Endothelial cell of umbilical vein (primary cell): ENCODE results near the gene SART1. TPM values are rescaled to one million over a fixed set of nuclear protein-coding genes. Genes with fewer than 3 reads are reported as not detected.

Source experiments
- BruUV-seq: library from RNA; stranded (reverse); fragments of 400-500 nt; replicated peaks from 2 replicates; lab custom pipeline; 2021; lab: Mats Ljungman, UMichigan
- CTCF ChIA-PET: fragments of 300-600, 350-600 bp; sonication (Branson Sonifier 250); formaldehyde crosslinking; loops from one replicate; lab custom pipeline; 2021; ENCODE audit warnings: antibody characterized with exemption, inconsistent platforms; lab: Charles Lee
- POLR2A ChIA-PET: fragments of 300-600, 350-600 bp; sonication (Branson Sonifier 250); formaldehyde crosslinking; loops from one replicate; lab custom pipeline; 2021; ENCODE audit warnings: antibody characterized with exemption, inconsistent platforms; lab: Charles Lee
- DNase-seq: peaks from one replicate; pipeline ENCODE4 v3.0.0-alpha.2; 2011; ENCODE audit warnings: low read depth, low spot score
- FAIRE-seq: peaks from 2 replicates; lab custom pipeline; 2011; peaks lifted over from hg19 to GRCh38; lab: Jason Lieb, UNC
- H2AFZ ChIP-seq: 2 replicates; pipeline ENCODE4 v1.6.0; 2012; ENCODE audit warnings: low read depth, low read length, control low read depth, inconsistent platforms
- H3K27ac ChIP-seq: 2 replicates; pipeline ENCODE4 v1.5.1; 2011; ENCODE audit warnings: low read depth, mild to moderate bottlenecking, control low read depth, low read length, moderate library complexity; ENCODE audit not compliant: insufficient read depth
- H3K27me3 ChIP-seq, 2 experiments: 2 replicates each; pipeline versions ENCODE4 v1.6.0 to v1.6.1; 2011; ENCODE audit warnings: low read length in 2 of 2, mixed read lengths in 1 of 2; ENCODE audit not compliant: control insufficient read depth in 2 of 2, insufficient read depth in 2 of 2
- H3K36me3 ChIP-seq, 2 experiments: 2 replicates in 1 of 2; 3 replicates in 1 of 2; pipeline ENCODE4 v1.5.1; 2011; ENCODE audit warnings: low read length in 2 of 2, mild to moderate bottlenecking in 1 of 2, moderate library complexity in 1 of 2; ENCODE audit not compliant: control insufficient read depth in 2 of 2, insufficient read depth in 2 of 2; ENCODE audit errors: extremely low read depth in 1 of 2
- H3K4me1 ChIP-seq: 3 replicates; pipeline ENCODE4 v1.5.1; 2011; ENCODE audit warnings: mild to moderate bottlenecking, low read length; ENCODE audit not compliant: control insufficient read depth, insufficient read depth; ENCODE audit errors: extremely low read depth
- H3K4me2 ChIP-seq: 2 replicates; pipeline ENCODE4 v1.6.1; 2011; ENCODE audit warnings: low read length, control low read depth, mixed read lengths; ENCODE audit not compliant: insufficient read depth
- H3K4me3 ChIP-seq, 3 experiments: fragments of 200-600 bp in 1 of 3; sonication (generic), shearing (Covaris generic) in 1 of 3; replicated peaks in 1 of 3; 2 replicates each; pipeline ENCODE4 v1.5.1; 2011 to 2016; ENCODE audit warnings: control low read depth in 3 of 3, low read length in 3 of 3, mild to moderate bottlenecking in 2 of 3, inconsistent platforms in 1 of 3, low read depth in 1 of 3, moderate library complexity in 1 of 3; ENCODE audit not compliant: insufficient read depth in 1 of 3
- H3K79me2 ChIP-seq: 2 replicates; pipeline ENCODE4 v1.6.0; 2012; ENCODE audit warnings: low read length, inconsistent platforms; ENCODE audit not compliant: control insufficient read depth, insufficient read depth
- H3K9ac ChIP-seq: replicated peaks from 2 replicates; pipeline ENCODE3; 2011; ENCODE audit warnings: low read length, control low read depth; ENCODE audit not compliant: insufficient read depth; ENCODE audit errors: extremely low read depth
- H3K9me1 ChIP-seq: replicated peaks from 3 replicates; pipeline ENCODE4 v1.6.0; 2011; ENCODE audit warnings: mild to moderate bottlenecking, low read length; ENCODE audit not compliant: control insufficient read depth, insufficient read depth; ENCODE audit errors: extremely low read depth
- H3K9me3 ChIP-seq: replicated peaks from 2 replicates; pipeline ENCODE4 v1.5.1; 2012; ENCODE audit warnings: low read length, inconsistent platforms; ENCODE audit not compliant: control insufficient read depth, insufficient read depth
- H4K20me1 ChIP-seq: replicated peaks from 2 replicates; pipeline ENCODE3; 2011; ENCODE audit warnings: mild to moderate bottlenecking, low read length; ENCODE audit not compliant: control insufficient read depth, insufficient read depth; ENCODE audit errors: extremely low read depth
- EZH2 ChIP-seq: IDR thresholded peaks from 2 replicates; pipeline ENCODE4 v1.6.1; 2012; ENCODE audit warnings: borderline replicate concordance, low read depth, mild to moderate bottlenecking, moderate library complexity, low read length, inconsistent platforms; ENCODE audit not compliant: severe bottlenecking
- GATA2 ChIP-seq: IDR thresholded peaks from 2 replicates; pipeline ENCODE4 v1.7.0; 2011; ENCODE audit warnings: low read depth, mild to moderate bottlenecking, moderate library complexity, mixed read lengths, low read length; ENCODE audit not compliant: insufficient read length, insufficient read depth
- JUN ChIP-seq: IDR thresholded peaks from 2 replicates; pipeline ENCODE4 v1.6.1; 2011; ENCODE audit warnings: borderline replicate concordance, low read depth; ENCODE audit not compliant: insufficient read length, insufficient read depth
- MYC ChIP-seq: IDR thresholded peaks from one replicate; pipeline ENCODE4 v1.6.1; 2011; ENCODE audit warnings: mild to moderate bottlenecking, low read depth, low read length
- POLR2AphosphoS5 ChIP-seq: IDR thresholded peaks from 2 replicates; pipeline ENCODE4 v1.6.1; 2012; ENCODE audit warnings: low read depth, mild to moderate bottlenecking, control low read depth, low read length, moderate library complexity; ENCODE audit not compliant: insufficient read depth
- dilution Hi-C: fragments of 300-500 bp; cut with MboI; formaldehyde crosslinking; loops from one replicate; pipeline ENCODE4 v1.15.0; 2019; ENCODE audit warnings: low sequenced_read_pairs; ENCODE audit not compliant: extremely low pct_ligation_motif_present
- intact Hi-C: fragments of 100-400 bp; cut with micrococcal nuclease; formaldehyde crosslinking; loops from one replicate; pipeline ENCODE4 v1.10.0; 2022
- polyA plus RNA-seq, 4 experiments: library from polyadenylated mRNA; depleted of rRNA in 3 of 4; stranded (reverse) in 3 of 4; unstranded in 1 of 4; fragments of >200 nt; gene quantifications; 2 replicates each; pipeline versions ENCODE4 v1.2.1 to v1.2.3, GENCODE V29; 2011 to 2012; ENCODE audit warnings: missing spikeins in 1 of 4
- total RNA-seq: library from RNA; stranded (reverse); gene quantifications from 2 replicates; pipeline ENCODE4 v1.2.3, GENCODE V29; 2021
- TF ChIP-seq, protein P1 (sequence below), 2 donors: IDR thresholded peaks; 1 replicate in 1 of 2; 2 replicates in 1 of 2; pipeline ENCODE4 v1.5.1; 2011; ENCODE audit warnings: low read length in 2 of 2, mild to moderate bottlenecking in 2 of 2, moderate library complexity in 2 of 2, control low read depth in 1 of 2, inconsistent platforms in 1 of 2, low read depth in 1 of 2; ENCODE audit not compliant: insufficient read depth in 1 of 2; ENCODE audit errors: extremely low read depth in 1 of 2

Gene SART1
- total and polyA plus RNA-seq, 2 donors (not counting 3 experiments of a cell fraction or from before 2014, with no cell fraction given), result 21.8 to 62.7 TPM

DNA sequence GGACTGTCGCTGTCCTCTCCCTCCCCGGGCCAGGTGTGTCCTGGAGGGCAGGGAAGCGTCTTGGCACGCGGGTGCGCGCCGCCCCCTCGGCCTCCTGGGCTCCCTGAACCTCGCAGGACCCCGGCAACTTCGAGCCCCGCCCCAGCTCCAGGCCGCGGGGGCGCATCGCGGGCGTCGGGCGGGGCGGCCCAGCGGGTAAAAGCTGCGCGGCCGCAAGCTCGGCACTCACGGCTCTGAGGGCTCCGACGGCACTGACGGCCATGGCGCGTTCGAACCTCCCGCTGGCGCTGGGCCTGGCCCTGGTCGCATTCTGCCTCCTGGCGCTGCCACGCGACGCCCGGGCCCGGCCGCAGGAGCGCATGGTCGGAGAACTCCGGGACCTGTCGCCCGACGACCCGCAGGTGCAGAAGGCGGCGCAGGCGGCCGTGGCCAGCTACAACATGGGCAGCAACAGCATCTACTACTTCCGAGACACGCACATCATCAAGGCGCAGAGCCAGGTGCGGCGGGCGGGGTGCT is 50.3 kb downstream of the SART1 start, which contains the start of gene CST6:
CST6 (plus strand) TSS at position 224 of the 519 bp plus-strand sequence; CDS start at position 261, 37 bp downstream.
- ChIA-PET CTCF (interaction anchor here (1.0 to 3.2 kb wide), 4 partner anchors 9 to 123 kb away, joined by 3 to 16 read pairs (median 6); partner anchors contain the start of gene FIBP), POLR2A (interaction anchor here (0.6 kb wide), 1 partner anchor 115 kb away, joined by 4 read pairs; no protein-coding TSS in a partner anchor)
- Histone ChIP-seq H3K9me1 (no peaks in the 10 kb centered on the region), H3K27me3 (peaks cover 2% of the 10 kb centered on the region in 2 experiments), H2AFZ (peak within 1 kb of the TSS; percentile 53), H3K27ac (no peak within 1 kb of the TSS), H4K20me1 (no peaks in the 10 kb centered on the region), H3K4me1 (peaks cover 21% of the 10 kb centered on the region), H3K36me3 (no peaks in the 10 kb centered on the region), H3K4me2 (no peak within 1 kb of the TSS), H3K79me2 (no peaks in the 10 kb centered on the region), H3K9ac (no peak within 1 kb of the TSS), H3K4me3 (no peak within 1 kb of the TSS), H3K9me3 (no peaks in the 10 kb centered on the region)
- dilution Hi-C loops, result no loop called here
- FAIRE-seq (no peak), DNase-seq (no peak)
- no peak for TF ChIP-seq GATA2
- TF ChIP-seq EZH2, result peak; percentile 58
- no peak for TF ChIP-seq MYC
- TF ChIP-seq, protein P1, sequence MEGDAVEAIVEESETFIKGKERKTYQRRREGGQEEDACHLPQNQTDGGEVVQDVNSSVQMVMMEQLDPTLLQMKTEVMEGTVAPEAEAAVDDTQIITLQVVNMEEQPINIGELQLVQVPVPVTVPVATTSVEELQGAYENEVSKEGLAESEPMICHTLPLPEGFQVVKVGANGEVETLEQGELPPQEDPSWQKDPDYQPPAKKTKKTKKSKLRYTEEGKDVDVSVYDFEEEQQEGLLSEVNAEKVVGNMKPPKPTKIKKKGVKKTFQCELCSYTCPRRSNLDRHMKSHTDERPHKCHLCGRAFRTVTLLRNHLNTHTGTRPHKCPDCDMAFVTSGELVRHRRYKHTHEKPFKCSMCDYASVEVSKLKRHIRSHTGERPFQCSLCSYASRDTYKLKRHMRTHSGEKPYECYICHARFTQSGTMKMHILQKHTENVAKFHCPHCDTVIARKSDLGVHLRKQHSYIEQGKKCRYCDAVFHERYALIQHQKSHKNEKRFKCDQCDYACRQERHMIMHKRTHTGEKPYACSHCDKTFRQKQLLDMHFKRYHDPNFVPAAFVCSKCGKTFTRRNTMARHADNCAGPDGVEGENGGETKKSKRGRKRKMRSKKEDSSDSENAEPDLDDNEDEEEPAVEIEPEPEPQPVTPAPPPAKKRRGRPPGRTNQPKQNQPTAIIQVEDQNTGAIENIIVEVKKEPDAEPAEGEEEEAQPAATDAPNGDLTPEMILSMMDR (IDR thresholded peaks at IDR 0.05; ENCODE audit: extremely low read depth in 1 of 2, insufficient read depth in 1 of 2, low read depth in 1 of 2, low read length in 2 of 2), result no peak
- no peak for TF ChIP-seq POLR2AphosphoS5
- no peak for TF ChIP-seq JUN
- intact Hi-C loops, result no loop called here
- no TSS peak for BruUV-seq
